DMS153 (cell line): ENCODE measurements around the gene LRBA.
A peak's percentile ranks its signal among the peaks of the same experiment; 100 is the strongest.

Experiments used
- DNase-seq: peaks from one replicate; lab custom pipeline; 2025; lab: John Stamatoyannopoulos, UW

The LRBA gene

GRCh38 chr4:150264595-150265161 is 750.4 kb downstream of the LRBA start:
- no peak for DNase-seq

GRCh38 chr4:150262611-150263010 is 752.5 kb downstream of the LRBA start:
- no peak for DNase-seq

DNA sequence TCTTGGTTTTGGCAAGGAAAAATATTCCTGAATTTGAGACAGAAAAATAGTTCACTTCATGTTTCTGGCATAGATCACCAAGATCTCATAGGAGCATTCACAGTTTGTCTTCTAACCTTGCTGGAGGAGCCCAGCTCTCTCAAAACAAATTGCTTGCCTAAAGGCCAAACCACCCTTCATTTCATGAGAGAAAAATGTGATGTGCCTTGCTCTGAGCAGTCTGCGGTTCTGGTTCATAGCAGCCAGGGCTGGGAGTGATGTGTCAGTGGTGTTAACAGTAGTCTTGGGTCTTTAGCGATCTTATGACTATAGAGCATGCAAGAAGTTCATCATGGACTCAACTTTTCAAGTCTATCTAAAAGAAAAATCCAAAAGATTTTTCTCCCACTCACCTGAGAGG is 753.5 kb downstream of the LRBA start:
- DNase-seq, result no peak

DNA sequence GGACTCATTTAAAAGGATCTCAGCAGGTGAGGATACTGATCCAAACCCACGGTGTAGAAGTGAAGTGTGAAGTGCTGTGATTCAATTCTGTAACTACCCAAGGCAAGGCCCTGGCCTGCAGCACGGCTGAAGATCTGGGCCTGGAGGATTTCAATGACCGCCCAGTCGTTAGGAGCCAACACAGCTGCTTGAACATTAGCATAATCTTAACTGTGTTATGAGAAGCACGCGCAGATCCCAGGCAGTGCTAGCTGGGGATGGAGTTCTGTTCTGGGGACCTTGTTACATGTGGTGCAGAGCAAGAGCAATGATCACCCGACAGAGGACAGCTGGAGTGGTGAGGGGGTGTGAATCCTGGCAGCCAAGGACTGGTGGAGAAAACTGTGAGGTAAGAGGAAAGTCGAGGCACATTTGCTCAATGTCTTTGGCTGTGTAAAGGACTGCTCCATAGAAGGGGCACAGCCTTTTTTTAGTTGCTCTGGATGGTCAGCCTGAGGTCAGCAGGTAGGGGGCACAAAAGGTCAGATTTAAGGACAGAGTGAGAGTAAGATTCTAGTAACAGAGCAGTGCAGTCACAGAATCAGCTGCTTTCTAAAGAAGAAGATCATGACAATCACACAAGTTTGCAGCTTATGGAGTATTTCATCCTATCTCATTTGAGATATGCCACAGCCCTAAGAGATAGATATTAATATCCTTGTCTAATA is 755.1 kb downstream of the LRBA start:
- no peak for DNase-seq

GRCh38 chr4:150258569-150258968 is 756.5 kb downstream of the LRBA start:
- DNase-seq, result no peak

- DNase-seq, result no peak
These were observed 758.0 kb downstream of the LRBA start for GRCh38 chr4:150256841-150257730.

DNA sequence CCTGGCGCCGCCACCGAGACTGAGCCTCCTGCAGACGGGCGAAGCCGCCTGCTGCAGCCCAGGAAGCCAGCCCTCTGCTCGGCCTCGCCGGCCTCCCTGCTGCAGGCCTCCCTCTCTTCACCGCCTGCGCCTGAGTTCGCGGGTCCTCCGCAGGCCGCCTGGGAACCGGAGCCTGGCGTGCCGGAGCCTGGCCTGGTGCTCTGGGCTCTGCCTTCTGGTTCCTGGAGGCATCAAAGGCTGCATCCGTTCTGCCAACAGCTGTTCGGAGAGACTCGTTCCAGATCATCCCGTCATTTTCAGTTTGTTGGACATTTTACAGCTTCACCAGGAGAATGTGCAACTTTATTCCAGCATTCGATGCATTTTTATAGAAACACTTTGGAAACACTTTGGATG is 758.9 kb downstream of the LRBA start:
- no peak for DNase-seq

GRCh38 chr4:150255610-150256224 is 759.4 kb downstream of the LRBA start:
- DNase-seq, result no peak

GRCh38 chr4:150253965-150254630 is 761.0 kb downstream of the LRBA start:
- no peak for DNase-seq

DNA sequence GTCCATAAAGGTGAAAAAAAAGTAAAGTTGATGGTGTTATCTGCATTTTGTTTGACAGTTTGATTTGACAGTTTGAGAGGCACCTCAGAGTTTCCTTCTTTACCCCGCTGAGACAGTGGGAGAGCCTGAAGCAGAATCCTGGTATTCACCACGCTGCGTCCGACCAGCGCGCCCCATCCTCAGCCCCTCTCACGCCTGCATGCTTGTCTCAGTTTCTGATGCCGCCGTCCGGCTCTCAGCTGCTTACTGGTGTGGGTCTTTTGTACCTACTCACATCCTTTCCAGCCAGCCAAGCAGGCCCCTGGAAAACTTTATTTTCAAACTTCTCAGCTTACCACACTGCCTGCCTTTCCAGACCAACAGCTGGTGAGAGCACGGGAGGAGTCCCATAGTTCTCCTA is 761.7 kb downstream of the LRBA start:
- no peak for DNase-seq

DNA sequence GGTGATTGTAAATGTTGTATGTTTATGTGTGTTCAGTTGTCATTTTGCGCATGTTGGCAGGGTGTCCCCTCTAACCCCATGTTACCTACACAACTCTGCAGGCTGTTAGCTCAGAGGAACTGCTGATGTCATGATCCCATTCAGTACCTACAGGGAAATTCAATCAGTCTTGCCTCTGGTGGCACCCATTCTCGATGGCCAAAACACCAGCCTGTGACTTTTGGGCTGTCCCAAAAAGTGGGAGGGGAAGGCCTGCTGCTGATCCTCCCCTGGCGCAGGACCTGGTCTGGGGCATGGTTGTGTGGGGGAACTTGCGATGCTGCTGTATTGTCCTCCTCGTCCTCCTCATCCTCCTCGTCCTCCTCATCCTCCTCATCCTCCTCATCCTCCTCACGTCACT is 762.3 kb downstream of the LRBA start:
- no peak for DNase-seq

DNA sequence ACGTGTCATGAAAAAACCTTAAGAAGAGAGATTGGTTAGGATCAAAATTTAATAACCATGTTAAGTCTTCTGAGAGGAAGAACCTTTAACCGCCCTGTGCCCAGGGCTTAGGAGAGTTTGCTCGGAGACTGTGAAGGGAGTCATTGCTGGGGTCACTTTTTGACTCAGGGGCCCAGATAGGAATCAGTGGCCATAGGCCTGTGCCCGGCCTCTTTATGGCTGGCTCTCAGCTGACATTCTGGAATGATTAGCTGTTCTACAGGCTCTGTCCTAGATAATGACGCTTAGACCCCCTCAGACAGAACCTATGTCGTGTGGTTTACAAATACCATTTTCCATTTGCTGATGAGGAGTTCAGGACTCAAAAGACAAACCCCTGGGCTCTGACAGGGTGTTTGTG is 762.8 kb downstream of the LRBA start:
- no peak for DNase-seq

- peak; percentile 3 for DNase-seq
These were observed 763.3 kb downstream of the LRBA start for GRCh38 chr4:150251752-150252190.

GRCh38 chr4:150250998-150251651 is 764.0 kb downstream of the LRBA start:
- no peak for DNase-seq

DNA sequence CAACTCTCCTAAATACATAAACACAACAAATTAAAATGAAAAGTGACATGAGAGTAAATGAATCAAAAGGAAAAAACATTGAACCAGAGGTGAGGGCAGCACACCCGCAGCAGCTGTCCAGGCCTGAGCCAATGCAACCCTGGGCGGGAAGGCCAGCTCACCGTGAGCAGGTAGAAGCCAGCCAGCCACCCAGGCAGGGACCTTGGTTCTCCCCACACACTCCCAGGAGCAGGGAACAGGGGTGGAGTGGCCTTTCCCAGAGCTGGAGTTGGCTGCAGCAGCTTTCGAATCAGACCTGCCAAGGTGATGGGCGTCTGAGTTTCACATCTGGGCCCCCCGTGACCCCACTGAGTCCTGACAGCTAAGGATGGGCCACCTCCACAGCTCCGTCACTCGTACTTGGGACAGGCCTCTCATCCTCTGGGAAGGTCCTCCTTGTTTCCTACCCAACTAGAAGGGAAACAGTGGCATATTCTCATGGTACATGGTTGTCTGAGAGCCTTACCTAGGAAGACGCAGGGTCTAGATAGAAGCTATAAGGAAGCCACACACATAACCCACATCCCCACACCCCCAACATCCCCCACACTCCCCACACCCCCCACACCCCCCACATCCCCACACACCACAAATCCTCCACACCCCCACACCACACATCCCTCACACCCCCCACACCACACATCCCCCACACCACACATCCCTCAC is 764.6 kb downstream of the LRBA start:
- DNase-seq, result no peak

DNA sequence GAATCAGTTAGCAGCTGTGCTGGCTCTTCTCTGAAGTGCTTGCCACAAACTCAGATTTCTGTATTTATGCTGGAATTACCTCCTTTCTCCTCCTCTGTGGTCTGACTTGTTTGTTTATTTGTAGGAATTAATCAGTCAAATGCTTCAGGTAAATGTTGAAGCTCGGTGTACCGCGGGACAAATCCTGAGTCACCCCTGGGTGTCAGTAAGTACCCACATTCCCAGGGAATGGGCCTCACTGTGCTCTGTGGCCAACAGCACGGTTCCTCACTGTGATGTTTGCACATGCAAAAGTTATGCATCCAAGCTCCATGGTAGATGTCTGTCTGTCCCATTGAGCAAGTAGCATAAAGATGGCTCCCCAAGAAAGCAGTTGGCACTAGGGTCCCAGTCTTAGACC is 766.9 kb downstream of the LRBA start:
- no peak for DNase-seq

- DNase-seq, result no peak
These were observed 767.9 kb downstream of the LRBA start for GRCh38 chr4:150247184-150247583.

- peak; percentile 23 for DNase-seq
These were observed 770.5 kb downstream of the LRBA start for GRCh38 chr4:150244600-150244999.

GRCh38 chr4:150243932-150244331 is 771.2 kb downstream of the LRBA start:
- no peak for DNase-seq

- peak; percentile 3 for DNase-seq
These were observed 772.1 kb downstream of the LRBA start for GRCh38 chr4:150242820-150243458.
